MM.1S (cell line): ENCODE measurements around the gene SLC29A1.

Source experiments
- CTCF ChIP-seq: fragments of 300-600 bp; sonication (generic); IDR thresholded peaks from 2 replicates; pipeline ENCODE4 v1.5.1; 2016; ENCODE audit warnings: antibody characterized with exemption, low read length, mixed read lengths
- EZH2 ChIP-seq: fragments of 300-600 bp; sonication (generic); optimal IDR thresholded peaks from 2 replicates; pipeline ENCODE3; 2017; ENCODE audit warnings: low read depth, mild to moderate bottlenecking, antibody characterized with exemption, low read length, mixed read lengths
- EZH2phosphoT487 ChIP-seq: fragments of 300-600 bp; sonication (generic); IDR thresholded peaks from 2 replicates; pipeline ENCODE4 v1.6.1; 2018; ENCODE audit warnings: antibody characterized with exemption, low read length

- TF ChIP-seq EZH2phosphoT487 (no peak), CTCF (no peak), EZH2 (no peak)
These were observed 33.3 kb downstream of the SLC29A1 start for GRCh38 chr6:44256775-44257024.
